ENCODE measurements around the gene CDKN2B. TPM values are rescaled to one million over a fixed set of nuclear protein-coding genes. Genes with fewer than 3 reads are reported as not detected.

The CDKN2B gene
- total RNA-seq, 1 experiment from 2014 or later: 24.8 TPM

DNA sequence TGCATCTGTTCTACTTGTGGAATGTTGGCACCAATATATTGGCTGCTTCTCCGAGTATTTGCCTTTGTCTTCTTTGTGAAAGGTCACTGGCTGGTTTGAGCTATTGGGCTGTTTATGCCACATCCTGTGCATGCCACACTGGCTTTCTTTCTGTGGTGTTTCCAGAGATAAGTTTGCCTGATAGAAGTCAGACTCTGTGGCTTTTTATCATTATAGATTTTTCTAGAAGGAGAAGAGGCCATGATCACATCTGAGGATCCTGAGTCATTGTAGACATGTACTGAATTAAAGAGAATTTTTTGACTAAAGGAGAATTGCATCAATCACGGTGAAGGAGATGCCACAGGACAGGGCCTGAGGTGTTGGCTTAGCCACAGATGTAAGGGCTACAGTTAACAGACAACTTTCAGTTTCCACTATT lies 26.5 kb upstream of the CDKN2B start:
- no peak for DNase-seq (ENCODE audit: low spot score)

DNA sequence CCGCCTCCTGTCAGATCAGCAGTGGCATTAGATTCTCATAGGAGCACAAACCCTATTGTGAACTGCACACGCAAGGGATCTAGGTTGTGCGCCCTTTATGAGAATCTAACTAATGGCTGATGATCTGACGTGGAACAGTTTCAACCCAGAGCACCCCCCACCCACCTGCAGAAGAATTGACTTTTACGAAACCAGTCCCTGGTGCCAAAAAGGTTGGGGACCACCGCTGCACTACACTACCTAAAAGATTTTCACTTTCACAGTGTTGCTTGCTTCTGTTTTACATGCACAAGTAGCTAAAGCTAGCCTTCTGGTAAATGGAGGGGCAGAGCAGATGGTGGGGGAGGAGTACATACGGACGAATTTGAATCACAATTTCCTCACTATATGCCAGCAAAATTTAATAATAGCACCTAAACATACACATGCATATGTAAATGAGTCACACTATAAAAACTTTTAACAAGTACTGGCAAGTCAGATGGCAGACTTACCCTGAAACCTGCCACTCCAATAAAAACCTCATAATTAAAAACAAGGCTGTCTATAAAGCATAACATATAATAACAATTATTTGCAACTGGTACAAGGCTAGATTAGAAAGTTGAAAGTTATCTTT lies 24.0 kb upstream of the CDKN2B start:
- no peak for DNase-seq (ENCODE audit: low spot score)

DNA sequence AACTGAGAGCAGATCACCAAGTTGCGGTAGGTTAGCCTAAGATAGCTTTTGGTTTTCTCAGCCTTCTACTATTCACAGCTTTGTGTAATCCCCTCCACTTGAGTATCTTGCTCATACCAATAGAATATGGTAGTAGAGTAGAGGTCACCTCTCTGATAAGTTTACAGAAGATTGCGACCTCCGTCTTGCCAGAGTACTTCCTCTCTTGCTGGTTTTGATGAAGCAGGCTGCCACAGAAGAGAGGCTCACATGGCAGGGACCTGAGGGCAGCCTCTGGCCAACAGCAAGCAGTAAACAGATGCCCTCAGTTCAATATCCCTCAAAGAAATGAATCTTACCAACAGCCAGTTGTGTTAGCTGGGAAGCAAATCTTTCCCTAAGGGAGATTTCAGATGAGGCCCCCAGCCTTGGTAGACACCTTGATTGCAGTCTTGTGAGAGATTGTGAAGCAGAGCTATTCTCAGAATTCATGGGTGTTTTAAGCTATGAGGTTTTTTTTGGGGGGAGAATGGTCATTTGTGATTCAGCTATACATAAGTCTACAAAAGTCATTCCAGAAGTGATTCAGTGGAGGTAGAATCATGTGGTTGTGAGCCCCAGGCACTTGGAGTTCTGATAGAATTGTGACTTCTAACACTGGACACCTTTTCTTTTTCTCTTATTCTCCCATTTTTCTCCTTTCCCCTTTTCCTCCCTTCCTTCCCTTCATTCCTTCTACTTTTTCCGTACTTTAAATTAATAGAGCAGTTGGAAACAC lies 22.7 kb upstream of the CDKN2B start:
- no peak for DNase-seq (ENCODE audit: low spot score)

DNA sequence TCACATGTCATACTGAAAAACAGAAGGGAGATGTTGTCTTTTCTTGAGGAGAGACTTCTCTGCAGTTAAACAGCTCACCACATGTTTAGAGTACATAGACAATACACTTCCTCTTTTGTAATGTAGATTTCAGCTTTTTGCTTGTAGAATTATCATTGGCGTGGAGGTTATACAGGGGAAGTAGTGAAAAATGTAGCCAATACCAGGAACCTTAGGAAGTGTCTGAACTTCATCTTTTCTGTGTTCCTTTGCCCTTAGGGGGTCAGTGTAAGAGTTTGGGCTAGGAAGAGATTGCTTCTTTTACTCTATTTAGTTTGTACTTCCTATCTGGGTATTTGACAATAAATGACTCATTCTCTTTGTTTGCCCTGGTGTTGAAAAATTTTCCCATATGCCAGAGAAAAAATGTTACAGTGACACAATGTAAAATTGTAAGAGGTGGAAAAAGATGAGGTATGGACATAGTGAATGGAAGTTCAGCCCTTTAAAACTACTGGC lies 21.0 kb upstream of the CDKN2B start:
- peak; percentile 49 for DNase-seq (ENCODE audit: low spot score)

DNA sequence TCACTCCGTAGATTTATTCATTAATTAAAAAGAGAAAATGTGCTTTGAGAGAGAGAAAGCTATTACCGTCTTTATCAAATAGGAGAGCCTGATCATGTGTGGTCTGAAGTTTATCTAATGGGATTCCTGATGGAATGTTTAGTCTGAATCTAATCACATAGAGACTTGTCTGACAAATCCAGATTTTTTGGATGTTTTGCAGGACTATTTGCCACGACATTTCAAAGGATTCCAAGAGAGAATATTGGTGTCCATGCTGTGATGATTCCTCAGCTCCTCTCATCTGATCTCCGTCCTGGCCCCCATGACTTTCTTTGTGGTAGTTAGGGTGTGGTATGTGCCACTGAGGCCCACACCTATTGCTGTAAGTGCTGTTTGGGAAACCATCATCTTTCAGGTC lies 20.1 kb upstream of the CDKN2B start:
- no peak for DNase-seq (ENCODE audit: low spot score)

DNA sequence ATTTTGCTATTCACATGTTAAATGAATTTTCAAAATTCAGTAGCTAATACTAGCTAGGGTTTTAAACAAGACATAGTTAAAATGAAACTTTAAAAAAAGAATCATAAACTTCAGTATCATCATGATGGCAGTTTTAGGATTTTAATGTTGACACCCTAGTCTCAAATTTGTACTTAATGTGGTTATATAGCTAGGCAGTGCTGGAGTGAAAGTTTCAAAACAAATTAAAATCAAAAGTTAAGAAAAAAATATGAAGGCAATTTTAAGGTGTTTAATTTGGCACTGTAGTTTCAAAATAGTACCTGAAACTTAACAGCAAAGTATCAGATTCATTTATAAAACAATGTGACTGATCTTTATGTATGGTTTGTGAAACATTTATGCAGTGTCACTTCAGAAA lies 19.3 kb upstream of the CDKN2B start:
- no peak for DNase-seq (ENCODE audit: low spot score)

DNA sequence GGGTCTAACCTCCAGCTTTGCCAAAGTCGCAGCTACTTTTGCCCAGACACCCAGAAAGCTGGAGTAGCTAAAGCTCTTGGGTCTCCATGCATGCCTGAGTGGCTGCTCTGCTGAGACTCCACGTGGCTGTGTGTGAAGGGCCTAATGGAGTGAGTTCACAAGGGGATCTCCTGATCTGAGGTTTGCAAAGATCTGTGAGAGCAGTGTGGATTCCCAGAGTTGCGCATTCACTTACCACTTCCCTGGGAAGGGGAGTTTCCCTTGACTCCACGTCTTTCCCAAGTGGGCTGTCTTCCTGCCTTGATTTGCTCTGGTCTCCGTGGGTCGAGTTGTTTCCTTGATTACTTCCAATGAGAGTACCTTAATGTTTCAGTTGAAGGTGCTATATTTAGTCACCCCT lies 17.6 kb upstream of the CDKN2B start:
- no peak for DNase-seq (ENCODE audit: low spot score)

DNA sequence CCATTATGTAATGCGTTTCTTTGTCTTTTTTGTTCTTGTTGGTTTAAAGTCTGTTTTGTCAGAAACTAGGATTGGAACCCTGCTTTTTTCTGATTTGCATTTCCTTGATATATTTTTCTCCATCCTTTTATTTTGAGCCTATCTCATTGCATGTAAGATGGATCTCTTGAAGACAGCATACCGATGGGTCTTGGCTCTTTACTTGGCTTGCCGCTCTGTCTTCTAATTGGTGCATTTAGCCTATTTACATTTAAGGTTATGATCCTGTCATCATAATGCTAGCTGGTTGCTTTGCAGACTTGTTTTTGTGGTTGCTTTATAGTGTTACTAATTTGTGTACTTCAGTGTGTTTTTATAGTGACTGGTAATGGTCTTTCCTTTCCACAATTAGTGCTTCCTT lies 13.3 kb upstream of the CDKN2B start:
- no peak for DNase-seq (ENCODE audit: low spot score)

DNA sequence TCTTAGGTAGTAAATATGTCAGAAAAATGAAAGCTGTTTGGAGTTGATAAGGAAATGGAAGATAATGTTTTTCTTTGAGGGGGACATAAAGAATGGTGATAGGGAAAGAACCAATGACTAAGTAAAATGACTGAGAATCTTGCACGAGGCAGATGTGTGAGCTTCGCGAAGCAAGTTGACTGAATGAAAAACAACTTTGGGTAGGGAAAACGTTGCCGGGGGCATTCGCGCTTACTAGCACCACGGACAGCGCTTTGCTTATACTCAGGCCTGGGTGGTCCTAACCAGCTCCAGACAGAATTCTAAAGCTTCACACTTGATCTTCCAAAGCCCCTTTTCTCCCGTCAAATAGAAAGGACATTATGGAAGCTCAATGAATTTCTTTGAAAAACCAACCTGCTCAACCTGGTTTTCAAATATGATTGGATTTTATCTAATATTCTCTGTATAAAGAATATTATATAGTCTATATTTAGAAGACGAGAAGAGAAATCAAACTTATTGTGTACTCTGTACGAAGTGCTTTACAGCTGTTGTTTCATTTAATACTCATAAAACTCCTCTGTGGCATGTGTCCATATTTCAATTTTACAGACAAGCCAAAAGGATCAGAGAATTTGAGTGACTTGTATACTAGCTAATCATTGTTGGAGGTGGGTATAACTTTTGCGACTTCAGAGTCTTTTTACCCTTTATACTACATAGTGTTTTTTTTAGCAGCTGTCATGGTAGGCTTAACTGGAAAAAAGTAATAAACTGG lies 1.9 kb upstream of the CDKN2B start:
- no peak for DNase-seq (ENCODE audit: low spot score)

DNA sequence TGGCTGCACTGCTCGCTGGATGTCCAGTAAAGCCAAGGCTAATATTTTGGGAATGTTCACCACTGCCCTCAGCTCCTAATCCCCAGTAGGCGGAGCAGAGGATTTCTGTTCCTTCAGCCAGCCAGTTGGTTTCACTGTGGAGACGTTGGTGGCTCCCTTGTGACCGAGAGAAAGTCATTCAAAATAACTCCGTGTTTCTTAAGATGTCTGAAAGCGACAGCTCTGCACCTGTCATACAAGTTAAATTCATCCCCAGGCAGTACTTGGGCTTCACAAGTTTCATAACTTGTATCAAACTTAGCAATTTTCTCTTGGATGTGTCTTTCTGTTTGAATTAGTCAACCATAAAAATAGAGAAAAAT lies 382 bp upstream of the CDKN2B start:
- DNase-seq (ENCODE audit: low spot score): no peak

DNA sequence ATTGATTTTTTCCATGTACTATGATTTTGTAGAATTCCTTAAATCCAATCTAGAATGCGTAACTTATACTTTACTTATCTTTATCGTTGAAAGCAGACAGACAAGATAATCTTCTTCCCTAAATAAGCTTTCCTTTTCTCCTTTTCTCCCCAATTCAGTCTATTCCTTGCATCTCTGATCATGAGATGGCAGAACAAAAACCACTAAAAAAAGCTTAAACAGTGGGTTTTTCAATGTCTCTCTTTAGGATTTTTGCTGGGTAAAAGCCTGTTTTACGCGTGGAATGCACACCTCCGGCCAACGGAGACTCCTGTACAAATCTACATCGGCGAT lies 755 bp downstream of the CDKN2B start:
- DNase-seq (ENCODE audit: low spot score): no peak

DNA sequence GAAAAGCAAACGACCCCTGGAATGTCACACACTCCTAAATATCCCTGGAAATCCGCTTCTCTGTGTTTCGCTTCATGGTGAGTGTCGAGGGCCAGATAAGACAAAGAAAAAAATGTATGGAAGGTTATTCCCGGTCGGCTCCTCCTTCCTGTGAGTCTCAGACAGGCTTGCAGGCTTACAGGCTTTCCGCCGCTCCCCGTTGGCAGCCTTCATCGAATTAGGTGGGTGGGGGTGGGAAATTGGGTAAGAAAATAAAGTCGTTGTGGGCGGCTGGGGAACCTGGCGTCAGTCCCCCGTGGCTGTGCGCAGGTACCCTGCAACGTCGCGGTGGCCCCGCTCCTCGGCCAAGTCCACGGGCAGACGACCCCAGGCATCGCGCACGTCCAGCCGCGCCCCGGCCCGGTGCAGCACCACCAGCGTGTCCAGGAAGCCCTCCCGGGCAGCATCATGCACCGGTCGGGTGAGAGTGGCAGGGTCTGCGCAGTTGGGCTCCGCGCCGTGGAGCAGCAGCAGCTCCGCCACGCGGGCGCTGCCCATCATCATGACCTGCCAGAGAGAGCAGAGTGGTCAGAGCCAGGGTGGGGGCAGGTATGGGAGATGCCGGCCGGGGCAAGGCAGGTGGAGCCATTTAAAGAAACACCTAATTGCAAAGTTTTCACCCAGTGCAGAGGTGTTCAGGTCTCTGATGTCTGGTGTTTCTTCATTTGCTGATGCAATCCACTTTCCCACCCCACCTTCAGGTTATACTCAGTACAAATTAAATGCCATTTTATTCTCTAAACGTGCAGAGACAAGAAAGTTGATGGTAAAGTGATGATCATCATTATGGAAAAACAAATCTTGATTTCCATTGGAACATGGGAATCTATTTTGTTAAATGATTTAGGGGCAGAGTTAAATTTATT lies 3.2 kb downstream of the CDKN2B start:
- DNase-seq (ENCODE audit: low spot score): no peak

DNA sequence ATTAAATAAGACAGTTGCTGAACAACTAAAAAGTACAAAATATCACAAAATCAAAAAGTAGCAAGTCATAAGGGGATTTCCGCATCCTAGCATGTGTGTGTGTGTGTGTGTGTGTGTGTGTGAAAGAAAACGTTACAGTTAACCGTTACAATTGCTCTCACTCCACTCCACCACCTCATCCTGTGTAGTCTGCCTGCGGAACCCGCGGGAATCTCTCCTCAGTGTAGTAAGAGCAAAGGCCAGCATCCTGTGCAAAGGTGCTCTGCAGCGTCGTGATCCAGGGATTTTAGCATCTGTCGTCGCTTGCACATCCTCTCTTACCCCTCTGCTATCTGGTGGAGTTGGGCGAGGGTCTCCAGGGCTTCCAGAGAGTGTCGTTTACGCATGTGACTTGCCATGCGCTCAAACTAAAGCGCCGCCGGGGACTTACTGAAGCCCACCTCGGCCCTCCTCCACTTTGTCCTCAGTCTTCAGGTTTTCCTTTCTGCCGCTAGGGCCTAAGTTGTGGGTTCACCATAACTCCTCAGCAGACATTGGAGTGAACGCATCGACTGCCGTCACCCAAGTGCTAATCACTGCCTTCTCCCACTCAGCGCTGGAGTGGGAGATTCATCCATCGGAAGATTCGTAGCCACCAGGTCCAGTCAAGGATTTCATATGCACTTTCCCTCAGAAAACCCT lies 3.9 kb downstream of the CDKN2B start:
- DNase-seq (ENCODE audit: low spot score): no peak

DNA sequence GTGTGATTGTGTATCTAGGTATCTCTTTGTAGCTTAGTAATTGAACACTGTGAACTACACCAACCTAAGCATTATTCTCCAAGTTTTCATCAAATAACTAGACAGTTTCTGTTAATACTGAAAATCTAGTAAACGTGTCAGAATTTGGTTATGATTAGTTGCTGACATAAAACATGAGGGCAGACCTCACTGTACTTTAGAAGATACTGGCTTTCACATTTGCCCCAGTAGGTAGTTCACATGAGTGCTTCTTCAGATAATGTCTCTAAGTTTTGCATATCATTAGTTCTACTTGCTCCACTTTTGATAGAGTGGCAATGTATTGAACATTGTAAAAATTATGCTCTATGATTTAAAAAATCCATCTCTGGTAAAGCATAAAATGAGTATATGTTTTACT lies 7.1 kb downstream of the CDKN2B start:
- no peak for DNase-seq (ENCODE audit: low spot score)

DNA sequence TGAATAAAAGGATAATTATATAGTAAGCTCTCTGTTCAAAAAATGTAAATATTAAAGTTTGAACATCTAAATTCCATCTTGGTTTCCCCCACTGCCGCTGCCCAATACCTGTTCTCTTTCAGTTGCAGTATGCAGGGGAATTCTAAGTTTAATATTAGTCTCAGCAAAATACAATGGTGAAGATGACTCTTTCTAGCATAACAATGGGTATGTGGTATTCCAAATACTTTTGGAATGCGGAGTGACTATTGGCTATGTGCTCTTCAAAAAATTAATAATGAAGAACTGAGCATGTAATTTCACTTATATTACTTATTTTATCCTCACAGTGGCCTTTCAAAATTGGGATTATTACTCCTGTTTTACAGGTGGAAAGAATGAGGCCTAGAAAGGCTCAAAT lies 11.1 kb downstream of the CDKN2B start:
- no peak for DNase-seq (ENCODE audit: low spot score)

DNA sequence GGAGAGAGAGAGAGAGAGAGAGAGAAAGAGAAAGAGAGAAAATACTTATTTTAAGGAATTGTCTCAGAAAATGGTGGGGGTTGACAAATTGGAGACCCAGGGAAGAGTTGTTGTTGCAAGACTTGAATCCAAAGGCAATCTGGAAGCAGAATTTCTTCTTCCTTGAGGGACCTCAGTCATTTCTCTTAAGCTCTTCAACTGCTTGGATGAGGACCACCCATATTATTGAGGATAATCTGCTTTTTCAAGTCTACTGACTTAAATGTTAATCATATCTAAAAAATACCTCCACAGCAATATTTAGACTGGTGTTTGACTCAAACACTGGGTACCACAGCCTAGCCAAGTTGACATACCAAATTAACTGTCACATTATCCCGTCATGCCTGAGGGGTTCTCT lies 11.6 kb downstream of the CDKN2B start:
- DNase-seq (ENCODE audit: low spot score): no peak

DNA sequence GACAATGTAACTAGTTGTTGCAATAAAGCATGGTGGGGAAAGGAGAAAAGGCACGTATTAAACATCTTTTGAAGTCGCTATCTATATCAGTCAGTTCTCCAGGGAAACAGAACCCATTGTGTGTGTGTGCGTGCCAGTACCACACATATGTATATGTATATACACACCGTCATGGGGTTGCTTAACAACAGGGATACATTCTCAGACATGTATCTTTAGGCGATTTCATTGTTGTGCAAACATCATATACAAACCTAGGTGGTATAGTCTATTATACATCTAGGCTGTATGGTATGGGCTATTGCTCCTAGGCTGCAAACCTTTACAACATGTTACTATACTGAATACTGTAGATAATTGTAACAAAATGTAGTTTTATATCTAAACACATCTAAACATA lies 12.2 kb downstream of the CDKN2B start:
- peak; percentile 40 for DNase-seq (ENCODE audit: low spot score)

DNA sequence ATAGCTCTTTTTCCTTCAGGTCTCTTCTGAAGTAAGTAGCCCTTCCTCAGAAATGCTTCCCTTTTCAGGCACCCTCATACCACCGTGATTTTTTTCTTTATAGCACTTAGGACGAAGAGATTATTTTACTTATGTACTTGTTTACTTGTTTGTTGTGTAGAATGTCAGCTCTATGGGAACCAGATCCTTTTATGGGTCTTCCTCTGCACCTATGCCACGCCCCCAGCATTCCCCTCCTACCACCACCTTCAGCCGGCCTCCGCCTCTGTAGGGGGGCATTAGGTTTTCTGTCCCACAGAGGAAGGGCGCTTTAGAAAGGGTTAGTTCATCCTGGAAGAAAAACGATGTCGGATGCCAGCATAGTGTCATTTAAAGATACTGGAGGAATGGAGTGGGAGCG lies 12.7 kb downstream of the CDKN2B start:
- peak; percentile 72 for DNase-seq (ENCODE audit: low spot score)

DNA sequence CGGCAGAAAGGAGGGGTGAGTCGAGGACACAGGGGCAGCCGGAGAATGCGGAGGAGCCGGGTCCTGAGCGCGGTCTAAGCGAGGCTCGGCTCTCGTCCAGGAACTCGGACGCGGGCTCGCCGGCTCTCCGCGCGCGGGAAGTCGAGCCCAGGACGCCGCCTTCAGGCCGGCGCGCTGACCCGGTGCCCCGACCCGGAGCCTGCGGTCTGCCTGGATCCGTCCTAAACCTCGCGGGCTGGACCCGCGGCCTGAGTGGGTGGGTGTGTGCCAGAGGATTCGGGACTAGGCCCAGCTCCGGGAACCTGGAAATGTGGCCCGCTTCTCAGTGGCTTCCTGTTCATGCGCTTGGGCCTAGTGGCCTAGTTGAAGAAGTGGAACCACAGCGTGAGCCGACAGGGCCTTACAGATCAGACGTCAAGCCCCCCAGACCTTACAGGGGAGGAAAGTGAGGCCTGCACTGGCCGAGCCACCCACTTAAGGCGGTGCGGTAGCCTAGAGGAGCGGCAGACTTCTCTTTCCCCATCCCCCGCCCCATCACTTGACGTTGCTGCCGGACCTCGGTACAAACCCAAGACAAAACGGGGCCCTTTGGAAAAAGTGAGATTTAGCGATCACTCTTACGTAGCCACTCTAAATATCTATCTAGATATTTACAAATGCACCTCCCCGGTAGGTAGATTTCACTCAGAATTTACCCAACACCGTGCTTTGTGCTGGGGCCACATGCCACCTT lies 13.3 kb downstream of the CDKN2B start:
- no peak for DNase-seq (ENCODE audit: low spot score)

DNA sequence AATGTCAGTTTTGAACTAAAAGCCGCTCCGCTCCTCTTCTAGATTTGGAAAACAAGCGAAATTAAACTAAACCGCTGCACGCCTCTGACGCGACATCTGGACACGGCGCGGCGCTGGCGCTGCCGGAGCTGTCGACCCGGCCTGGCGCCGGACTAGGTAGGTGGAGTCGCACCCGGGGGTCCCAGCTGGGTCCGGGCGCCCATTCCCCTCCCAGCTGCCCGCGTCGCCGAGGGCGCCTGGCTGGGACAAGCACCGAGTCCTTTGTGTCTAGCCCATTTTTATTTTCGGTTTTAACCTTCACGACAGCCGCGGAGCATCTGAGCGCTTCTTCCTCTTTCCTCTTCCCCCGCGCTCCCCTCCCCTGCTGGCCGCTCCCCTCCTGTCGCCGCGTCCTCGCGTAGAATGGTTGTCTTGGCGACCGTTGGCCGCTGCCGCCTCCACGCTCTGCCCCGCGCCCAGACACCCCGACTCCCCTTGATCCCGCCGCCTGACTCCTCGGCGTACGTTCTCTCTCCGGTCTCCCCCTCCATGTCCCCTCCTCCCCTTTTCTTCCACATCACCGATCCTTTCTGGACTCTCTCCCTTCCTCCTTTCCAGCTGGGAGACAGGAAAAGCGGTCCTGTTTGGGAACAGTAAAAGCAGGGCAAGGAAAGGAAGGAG lies 14.0 kb downstream of the CDKN2B start:
- DNase-seq (ENCODE audit: low spot score): peak; percentile 88

Data from HT-29 (cell line).